Sigmoid colon (tissue), 7 donors: ENCODE measurements around the gene FRS2. TPM values are rescaled to one million over a fixed set of nuclear protein-coding genes. Genes with fewer than 3 reads are reported as not detected.

Experiments
- DNase-seq: peaks from one replicate; pipeline ENCODE4 v3.0.0-alpha.2; 2019
- H3K27ac ChIP-seq, 4 donors: fragments of 200-600 bp; sonication (generic); one replicate each; pipeline ENCODE4 v1.5.1; 2016 to 2019; ENCODE audit warnings: mild to moderate bottlenecking in 1 of 4
- H3K27me3 ChIP-seq, 3 donors: fragments of 200-600 bp; sonication (generic); one replicate each; pipeline ENCODE4 v1.5.1; 2019; ENCODE audit warnings: mild to moderate bottlenecking in 1 of 3
- H3K36me3 ChIP-seq, 4 donors: fragments of 200-600 bp; sonication (generic); one replicate each; pipeline ENCODE4 v1.5.1; 2016 to 2019
- H3K4me1 ChIP-seq, 4 donors: fragments of 200-600 bp; sonication (generic); one replicate each; pipeline ENCODE4 v1.5.1; 2017 to 2019
- H3K4me3 ChIP-seq, 4 donors: fragments of 200-600 bp; sonication (generic); one replicate each; pipeline ENCODE4 v1.5.1; 2017 to 2019; ENCODE audit warnings: mild to moderate bottlenecking in 2 of 4, moderate library complexity in 1 of 4
- H3K9me3 ChIP-seq, 4 donors: fragments of 200-600 bp in 3 of 4; sonication (generic) in 3 of 4; one replicate each; pipeline versions ENCODE4 v1.5.1 to v1.6.1; 2013 to 2019
- CTCF ChIP-seq, 4 experiments: fragments of 450-650 bp in 3 of 4; fragments of 200-600 bp in 1 of 4; IDR thresholded peaks; one replicate each; pipeline ENCODE4 v1.5.1; 2016 to 2019; ENCODE audit warnings: antibody characterized with exemption in 4 of 4, mild to moderate bottlenecking in 3 of 4, moderate library complexity in 2 of 4
- EP300 ChIP-seq, 4 donors: sonication (generic); formaldehyde crosslinking; IDR thresholded peaks; one replicate each; pipeline ENCODE4 v1.6.1; 2017; ENCODE audit warnings: antibody characterized with exemption in 4 of 4
- POLR2A ChIP-seq, 2 donors: fragments of 450-650 bp; IDR thresholded peaks; one replicate each; pipeline ENCODE4 v1.6.1; 2016; ENCODE audit warnings: antibody characterized with exemption in 2 of 2, mild to moderate bottlenecking in 2 of 2, moderate library complexity in 2 of 2
- POLR2AphosphoS5 ChIP-seq, 4 donors: sonication (generic); formaldehyde crosslinking; IDR thresholded peaks; one replicate each; pipeline ENCODE4 v1.6.1; 2017; ENCODE audit warnings: antibody characterized with exemption in 4 of 4
- WGBS, 2 donors: extraction: QIAGEN DNeasy Blood & Tissue Kit; methylation state at CpG; one replicate each; pipeline ENCODE4 v1.1.7; 2013; 5-methylcytosine and 5-hydroxymethylcytosine counted together
- intact Hi-C: fragments of 100-400 bp; cut with DNase I; formaldehyde crosslinking; loops from one replicate; pipeline ENCODE4 v1.15.1; 2023
- polyA plus RNA-seq, 3 donors: library from polyadenylated mRNA; stranded (reverse); fragments of 200-250 nt; gene quantifications; one replicate each; pipeline ENCODE4 v1.2.3, GENCODE V29; 2013
- total RNA-seq, 4 donors: library from RNA; depleted of rRNA; stranded (reverse); fragments of >200 nt; gene quantifications; one replicate each; pipeline ENCODE4 v1.1.0, GENCODE V29; 2016
- donor health status: healthy with polysubstance abuse.
- donor health status: Bipolar disorder and iron deficiency.
- donor health status: healthy.

Gene FRS2
- total and polyA plus RNA-seq, 7 donors: 7.6 to 48.4 (median 33.8) TPM

- Histone ChIP-seq H3K4me3 (no peak overlapping the region), H3K27ac (no peak overlapping the region), H3K4me1 (no peaks in the 10 kb centered on the region), H3K27me3 (no peaks in the 10 kb centered on the region), H3K36me3 (peaks cover 0 to 21% (median 9%) of the 10 kb centered on the region in 4 donors), H3K9me3 (no peaks in the 10 kb centered on the region)
- intact Hi-C loops: no loop called here
- TF ChIP-seq POLR2AphosphoS5 (IDR thresholded peaks at IDR 0.05) (no peak), CTCF (IDR thresholded peaks at IDR 0.05) (no peak), EP300 (IDR thresholded peaks at IDR 0.05) (no peak), POLR2A (IDR thresholded peaks at IDR 0.05) (no peak)
- no peak for DNase-seq
- 96% methylated on average over 2 of the region's 2 CpGs for WGBS, 2 donors
These were observed 93.1 kb downstream of the FRS2 start for GRCh38 chr12:69563166-69563762.

- H3K4me1 ChIP-seq: no peaks in the 10 kb centered on the region
- H3K27me3 ChIP-seq: no peaks in the 10 kb centered on the region
- no peak for DNase-seq
- H3K4me3 ChIP-seq: no peak overlapping the region
- H3K9me3 ChIP-seq: no peaks in the 10 kb centered on the region
- H3K27ac ChIP-seq: no peak overlapping the region
- no peak for TF ChIP-seq EP300 (IDR thresholded peaks at IDR 0.05)
- no peak for TF ChIP-seq POLR2A (IDR thresholded peaks at IDR 0.05)
- no peak for TF ChIP-seq CTCF (IDR thresholded peaks at IDR 0.05)
- TF ChIP-seq POLR2AphosphoS5 (IDR thresholded peaks at IDR 0.05): no peak
- intact Hi-C loops: no loop called here
- peaks cover 0 to 35% (median 14%) of the 10 kb centered on the region in 4 donors for H3K36me3 ChIP-seq
- 80 to 85% methylated on average over 3 of the region's 3 CpGs for WGBS, 2 donors
These were observed 96.4 kb downstream of the FRS2 start for GRCh38 chr12:69566603-69567002.

DNA sequence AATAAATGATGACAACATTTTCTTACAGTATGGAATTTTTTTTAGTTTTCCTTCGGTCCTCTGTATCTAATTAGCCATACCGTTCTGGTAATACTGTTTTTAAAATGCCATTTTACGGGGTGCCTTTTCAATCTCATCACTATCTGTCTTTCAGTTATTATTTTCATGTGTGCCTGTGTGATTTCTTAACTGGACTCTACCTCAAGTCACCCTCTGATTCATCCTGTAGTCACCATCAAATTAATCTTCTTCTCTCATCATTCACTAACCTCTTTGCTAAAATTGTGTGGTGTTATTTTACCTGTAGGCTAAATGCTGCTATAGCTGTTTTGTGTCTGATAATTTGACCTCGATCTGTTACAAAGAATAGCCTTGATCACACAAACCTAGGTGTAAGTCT, 99.0 kb downstream of the FRS2 start:
- H3K36me3 ChIP-seq: peaks cover 0 to 49% (median 15%) of the 10 kb centered on the region in 4 donors
- no peak for DNase-seq
- no peak overlapping the region for H3K4me3 ChIP-seq
- H3K27ac ChIP-seq: no peak overlapping the region
- no peaks in the 10 kb centered on the region for H3K27me3 ChIP-seq
- no peaks in the 10 kb centered on the region for H3K9me3 ChIP-seq
- WGBS, 2 donors: 64 to 80% methylated on average over 4 of the region's 4 CpGs
- intact Hi-C loops: no loop called here
- H3K4me1 ChIP-seq: no peaks in the 10 kb centered on the region
- TF ChIP-seq POLR2AphosphoS5 (IDR thresholded peaks at IDR 0.05) (no peak), EP300 (IDR thresholded peaks at IDR 0.05) (no peak), CTCF (IDR thresholded peaks at IDR 0.05) (no peak), POLR2A (IDR thresholded peaks at IDR 0.05) (no peak)

GRCh38 chr12:69570000-69570516, 99.9 kb downstream of the FRS2 start:
- no peak for DNase-seq
- no peak for TF ChIP-seq EP300 (IDR thresholded peaks at IDR 0.05)
- no peak for TF ChIP-seq POLR2AphosphoS5 (IDR thresholded peaks at IDR 0.05)
- Histone ChIP-seq H3K36me3 (peaks cover 0 to 51% (median 22%) of the 10 kb centered on the region in 4 donors), H3K27me3 (no peaks in the 10 kb centered on the region), H3K4me3 (no peak overlapping the region), H3K27ac (no peak overlapping the region), H3K4me1 (no peaks in the 10 kb centered on the region), H3K9me3 (no peaks in the 10 kb centered on the region)
- 92 to 95% methylated on average over 10 of the region's 10 CpGs for WGBS, 2 donors
- intact Hi-C loops: loop anchor here (2.0 to 5.0 kb wide), 3 partner anchors 99 to 213 kb away; partner anchors contain the start of genes FRS2 and YEATS4

DNA sequence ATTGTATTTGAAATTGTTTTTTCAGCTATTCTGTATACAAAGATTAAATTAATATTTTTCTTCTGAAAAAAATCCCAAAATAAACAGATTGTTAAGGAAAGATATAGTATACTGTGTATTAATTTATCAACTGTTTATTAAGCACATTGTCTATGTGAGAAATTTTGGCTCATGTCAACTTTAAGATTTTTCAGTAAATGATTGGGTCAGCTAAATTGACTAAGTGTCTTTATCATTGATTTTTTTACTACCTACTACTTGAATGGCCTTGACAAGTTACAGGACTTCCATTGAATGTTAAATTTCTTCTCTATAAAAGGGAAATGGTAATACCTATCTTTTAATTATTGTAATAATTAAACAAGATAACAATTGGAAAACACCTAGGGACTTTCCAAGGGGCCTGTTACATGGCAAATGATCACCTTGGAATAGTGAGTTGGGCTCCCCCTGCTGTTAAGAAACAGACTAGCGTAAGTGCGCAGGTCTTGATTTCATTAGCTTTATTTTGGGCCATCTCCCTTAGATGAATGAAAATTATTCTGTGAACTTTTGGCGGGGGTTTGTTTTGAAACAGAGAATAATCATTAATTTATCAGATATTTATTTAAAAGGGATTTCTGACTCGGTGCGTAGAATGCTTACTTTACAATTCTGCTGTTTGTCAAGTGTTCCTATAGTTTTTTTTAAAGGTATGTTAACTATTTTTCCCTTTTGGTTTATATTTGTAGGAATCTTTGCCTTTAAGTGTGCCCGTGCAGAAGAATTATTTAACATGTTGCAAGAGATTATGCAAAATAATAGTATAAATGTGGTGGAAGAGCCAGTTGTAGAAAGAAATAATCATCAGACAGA, 100.6 kb downstream of the FRS2 start:
- intact Hi-C loops: loop anchor here (2.0 to 5.0 kb wide), 3 partner anchors 100 to 213 kb away; partner anchors contain the start of genes FRS2 and YEATS4
- H3K36me3 ChIP-seq: peaks cover 0 to 55% (median 24%) of the 10 kb centered on the region in 4 donors
- H3K4me3 ChIP-seq: no peak overlapping the region
- TF ChIP-seq EP300 (IDR thresholded peaks at IDR 0.05) (no peak), POLR2AphosphoS5 (IDR thresholded peaks at IDR 0.05) (no peak), POLR2A (IDR thresholded peaks at IDR 0.05) (no peak), CTCF (IDR thresholded peaks at IDR 0.05) (peak; percentile 47 to 77 (median 68))
- H3K4me1 ChIP-seq: no peaks in the 10 kb centered on the region
- WGBS, 2 donors: 38 to 55% methylated on average over 6 of the region's 6 CpGs
- no peaks in the 10 kb centered on the region for H3K27me3 ChIP-seq
- no peak overlapping the region for H3K27ac ChIP-seq
- DNase-seq: peak; percentile 68
- no peaks in the 10 kb centered on the region for H3K9me3 ChIP-seq
